IPS DF 19.7 (cell line): ENCODE measurements around the gene CDC14A.
A peak's percentile ranks its signal among the peaks of the same experiment; 100 is the strongest.
"Not testable (repeated sequence)": the region's sequence is repeated elsewhere in the genome, so short reads cannot be mapped to it uniquely, and the experiment has no call there.

ENCODE experiments used
- DNase-seq: peaks from one replicate; pipeline ENCODE4 v3.0.0-alpha.2; 2013; ENCODE audit warnings: low read depth, low spot score

The CDC14A gene

DNA sequence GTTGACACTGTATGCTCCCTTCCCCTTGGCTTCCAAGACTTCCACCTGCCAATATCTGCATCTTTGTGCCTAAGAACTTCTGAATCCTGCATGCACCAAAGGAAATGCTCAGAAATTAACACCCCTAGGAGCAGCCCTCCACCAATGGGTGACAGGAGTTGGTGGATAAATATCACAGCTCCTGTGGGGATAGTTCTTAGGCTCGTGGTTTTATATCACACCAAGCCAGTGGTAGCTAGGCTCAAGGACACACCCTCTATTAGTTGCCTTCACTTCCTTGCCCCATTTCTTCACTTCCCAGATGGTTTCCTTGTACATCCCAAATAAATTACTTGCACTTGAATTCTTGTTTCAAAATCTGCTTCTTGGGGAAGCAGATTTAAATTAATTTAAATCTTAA is 16.9 kb upstream of the CDC14A start:
- DNase-seq: no peak

DNA sequence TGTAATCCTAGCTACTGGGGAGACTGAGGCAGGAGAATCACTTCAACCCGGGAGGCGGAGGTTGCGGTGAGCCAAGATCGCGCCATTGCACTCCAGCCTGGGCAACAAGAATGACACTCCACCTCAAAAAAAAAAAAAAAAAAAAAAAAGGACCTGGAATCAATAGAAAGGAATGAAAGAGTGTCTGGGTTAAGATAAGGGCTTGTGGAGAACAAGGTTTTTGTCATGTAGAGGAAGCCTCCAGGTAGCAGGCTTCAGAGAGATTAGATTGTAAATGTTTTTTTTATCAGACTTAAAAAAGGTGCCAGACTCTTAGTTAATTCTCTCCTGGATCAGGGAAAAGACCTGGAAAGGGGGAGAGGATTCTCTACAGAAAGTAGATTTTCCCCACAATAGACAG is 14.4 kb upstream of the CDC14A start:
- not testable (repeated sequence) for DNase-seq

DNA sequence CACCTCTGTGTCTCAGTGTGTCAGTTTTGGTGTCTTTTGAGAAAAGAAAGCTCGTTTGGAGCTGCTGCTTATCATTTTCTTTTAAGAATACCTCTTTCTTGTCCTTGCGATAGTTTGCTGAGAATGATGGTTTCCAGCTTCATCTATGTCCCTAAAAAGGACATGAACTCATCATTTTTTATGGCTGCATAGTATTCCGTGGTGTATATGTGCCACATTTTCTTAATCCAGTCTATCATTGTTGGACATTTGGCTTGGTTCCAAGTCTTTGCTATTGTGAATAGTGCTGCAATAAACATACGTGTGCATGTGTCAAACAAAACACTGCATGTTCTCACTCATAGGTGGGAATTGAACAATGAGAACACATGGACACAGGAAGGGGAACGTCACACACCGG is 12.6 kb upstream of the CDC14A start:
- DNase-seq: not testable (repeated sequence)

DNA sequence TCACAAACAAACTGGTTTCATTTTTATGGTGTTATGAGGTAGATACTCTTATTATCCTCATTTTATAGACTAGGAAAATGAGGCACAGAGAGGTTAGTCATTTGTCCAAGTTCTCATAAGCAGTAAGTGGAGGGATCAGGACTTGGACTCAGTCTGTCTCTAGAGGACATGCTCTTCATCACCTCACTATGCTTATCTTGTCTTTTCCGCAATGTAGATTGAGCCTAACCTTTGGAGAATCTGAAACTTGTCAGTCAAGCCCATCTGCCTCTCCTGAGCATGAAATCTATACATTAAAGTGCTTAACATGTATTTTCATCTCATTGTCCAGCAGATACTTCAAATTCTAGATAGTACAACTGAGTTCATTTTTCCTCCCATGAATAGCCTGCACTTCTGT is 11.8 kb upstream of the CDC14A start:
- no peak for DNase-seq

DNA sequence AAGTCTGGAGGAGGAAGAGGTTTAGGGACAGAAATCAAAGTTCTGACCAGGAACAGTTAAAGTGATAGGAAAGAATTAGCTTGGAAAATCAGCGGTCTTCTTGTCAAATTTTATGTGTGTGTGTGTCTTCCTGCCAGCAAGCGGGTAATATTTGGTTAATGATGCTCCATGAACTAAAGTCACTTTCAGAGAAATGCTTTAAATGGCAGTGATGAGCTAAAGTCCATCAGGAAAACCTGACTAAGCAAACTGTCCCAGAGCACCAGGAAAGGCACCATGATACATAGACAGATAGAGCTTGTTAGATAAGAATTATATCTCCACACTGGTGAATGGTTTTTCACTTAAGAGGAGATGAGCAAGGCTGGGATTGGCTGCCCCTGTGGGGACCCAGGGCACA is 10.0 kb upstream of the CDC14A start:
- DNase-seq: no peak

DNA sequence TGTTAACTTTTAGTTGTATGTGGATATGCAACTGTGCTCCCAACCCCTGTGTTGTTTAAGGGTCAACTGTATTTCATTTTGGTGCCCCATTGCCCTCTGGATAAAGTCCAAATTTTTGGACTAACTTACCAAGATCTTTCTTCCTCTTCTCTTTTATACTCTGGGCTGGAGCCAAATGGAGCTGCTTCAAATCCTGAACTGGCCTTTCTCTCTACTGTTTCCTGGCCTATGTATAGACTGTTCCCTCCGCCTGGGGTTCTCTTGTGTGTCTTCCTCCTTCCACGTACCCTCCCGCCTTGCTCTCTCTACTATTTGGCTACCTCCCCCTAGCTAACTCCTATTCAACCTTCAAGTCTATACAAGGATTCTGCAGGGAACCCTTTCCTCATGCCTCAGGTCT is 8.4 kb upstream of the CDC14A start:
- no peak for DNase-seq

DNA sequence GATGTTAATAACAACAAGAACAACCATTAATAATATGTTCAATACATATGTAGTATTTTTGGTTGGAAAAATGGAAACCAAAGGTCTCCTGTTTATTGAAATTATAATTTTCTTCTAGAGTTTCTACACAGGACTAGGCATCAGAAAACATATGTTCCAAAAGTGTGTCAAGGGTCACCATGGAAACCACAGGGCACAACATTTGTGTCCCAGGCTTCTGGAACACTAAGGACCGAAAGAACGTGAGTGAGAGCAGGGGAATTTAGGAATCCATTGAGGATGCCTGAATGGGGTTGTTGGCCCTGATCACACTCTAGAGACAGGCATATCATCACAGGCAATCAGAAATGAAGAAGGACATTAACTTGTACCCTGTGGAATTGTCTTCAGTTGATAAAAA is 7.5 kb upstream of the CDC14A start:
- DNase-seq: no peak

DNA sequence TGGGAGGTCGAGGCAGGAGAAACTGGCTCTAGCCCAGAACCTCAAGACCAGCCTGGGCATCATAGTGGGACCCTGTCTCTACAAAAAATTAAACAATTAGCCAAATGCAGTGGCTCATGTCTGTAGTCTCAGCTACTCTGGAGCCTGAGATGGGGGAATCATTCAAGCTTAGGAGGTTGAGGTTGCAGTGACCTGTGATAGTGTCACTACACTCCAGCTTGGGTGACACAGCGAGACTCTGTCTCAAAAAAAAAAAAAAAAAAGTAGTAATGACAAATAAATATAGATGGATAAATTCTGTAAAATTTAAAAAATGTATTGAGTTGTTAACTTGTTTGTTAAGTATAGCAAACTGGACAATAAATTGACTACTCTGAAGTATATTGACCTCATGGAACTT is 5.9 kb upstream of the CDC14A start:
- DNase-seq: no peak

DNA sequence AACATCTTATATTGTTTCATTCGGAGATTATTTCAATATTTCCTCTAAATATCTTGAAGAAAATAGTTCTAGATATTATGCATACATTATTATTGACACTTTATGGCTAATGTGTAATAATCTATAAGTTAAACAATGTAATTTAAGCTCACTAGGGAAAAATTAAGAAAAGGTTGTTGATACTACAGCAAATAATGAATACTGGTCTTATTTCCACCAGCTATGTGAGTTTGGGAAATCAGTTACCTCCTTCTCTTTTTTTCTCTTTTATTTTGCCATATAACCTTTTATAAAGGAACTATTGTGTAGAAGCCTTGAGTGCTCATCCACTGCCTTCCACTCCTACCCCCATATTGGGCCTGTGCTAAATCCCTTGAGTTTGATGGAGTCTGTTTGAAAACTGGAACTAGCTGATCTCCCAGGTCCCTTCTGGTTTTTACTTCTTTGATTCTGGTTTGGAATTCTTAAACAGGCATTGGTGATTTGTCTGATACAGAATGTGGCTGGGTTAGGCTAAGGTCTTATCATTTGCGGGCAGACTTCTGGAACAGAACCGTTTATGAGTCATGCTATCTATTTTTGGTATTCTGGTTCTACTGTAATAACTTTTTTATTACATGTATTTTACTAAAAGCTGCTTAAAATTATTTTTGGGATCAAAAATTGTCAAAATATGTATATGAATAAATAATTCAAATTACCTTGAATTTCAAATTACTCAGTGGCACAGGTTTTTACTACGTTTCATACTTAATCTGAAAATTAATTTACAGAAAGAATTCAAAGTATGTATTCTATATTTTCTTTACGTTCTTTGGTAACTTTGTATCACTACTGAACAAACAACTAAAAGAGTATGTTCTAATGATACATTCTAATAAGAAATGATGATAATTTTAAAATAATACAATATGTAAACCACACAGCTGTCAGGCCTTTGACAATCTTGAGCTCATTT is 5.0 kb upstream of the CDC14A start:
- no peak for DNase-seq

DNA sequence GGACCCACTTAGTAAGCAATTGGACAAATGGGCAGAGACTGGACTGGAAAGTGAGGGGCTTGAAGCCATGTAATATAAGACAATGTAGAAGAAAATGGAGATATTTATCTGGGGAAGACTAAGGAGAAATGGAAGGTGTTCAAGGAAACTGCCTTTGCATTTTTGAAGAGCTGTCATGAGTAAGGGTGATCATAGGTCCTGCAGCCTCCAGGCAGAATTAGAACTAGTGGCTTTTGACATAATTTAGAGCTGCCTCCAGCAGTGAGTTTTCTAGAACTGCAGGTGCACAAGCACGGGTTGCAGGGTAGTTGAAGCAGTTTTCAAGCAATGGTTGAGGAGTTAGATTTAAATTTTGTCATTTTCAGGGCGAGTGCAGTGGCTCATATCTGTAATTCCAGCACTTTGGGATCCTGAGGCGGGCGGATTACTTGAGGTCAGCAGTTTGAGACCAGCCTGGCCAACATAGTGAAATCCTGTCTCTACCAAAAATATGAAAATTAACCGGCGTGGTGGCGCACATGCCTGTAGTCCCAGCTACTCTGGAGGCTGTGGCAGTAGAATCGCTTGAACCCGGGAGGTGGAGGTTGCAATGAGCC is 3.7 kb upstream of the CDC14A start:
- DNase-seq: no peak

DNA sequence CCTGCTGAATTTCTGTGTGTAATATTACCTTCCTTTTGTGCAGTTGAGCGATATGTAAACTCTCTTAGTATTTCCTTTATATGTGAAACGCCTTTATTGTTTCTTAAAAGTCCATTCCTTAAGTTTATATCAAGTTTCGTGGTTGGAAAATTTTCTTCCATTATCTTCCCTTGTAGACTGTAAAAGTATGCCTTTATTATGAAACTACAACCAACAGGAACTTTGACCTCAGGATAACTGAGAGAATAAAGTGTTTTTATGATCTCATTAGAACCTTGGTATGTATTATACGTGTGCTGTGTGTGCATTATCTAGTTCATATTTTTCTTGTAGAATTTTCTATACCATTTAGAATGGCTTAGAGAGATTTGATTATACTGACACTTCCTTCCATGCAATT is 3.1 kb upstream of the CDC14A start:
- no peak for DNase-seq

DNA sequence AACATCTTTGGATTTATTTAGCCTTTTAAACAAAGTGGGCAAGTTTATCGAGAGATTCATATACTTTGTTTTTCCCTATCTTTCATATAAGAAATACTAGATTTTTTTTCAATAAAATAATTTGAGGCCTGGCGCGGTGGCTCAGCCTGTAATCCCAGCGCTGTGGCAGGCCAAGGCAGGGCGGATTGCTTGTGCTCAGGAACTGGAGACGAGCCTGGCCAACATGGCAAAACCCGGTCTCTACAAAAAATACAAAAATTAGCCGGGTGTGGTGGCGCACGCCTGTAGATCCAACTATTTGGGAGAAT is 1.6 kb upstream of the CDC14A start:
- no peak for DNase-seq

DNA sequence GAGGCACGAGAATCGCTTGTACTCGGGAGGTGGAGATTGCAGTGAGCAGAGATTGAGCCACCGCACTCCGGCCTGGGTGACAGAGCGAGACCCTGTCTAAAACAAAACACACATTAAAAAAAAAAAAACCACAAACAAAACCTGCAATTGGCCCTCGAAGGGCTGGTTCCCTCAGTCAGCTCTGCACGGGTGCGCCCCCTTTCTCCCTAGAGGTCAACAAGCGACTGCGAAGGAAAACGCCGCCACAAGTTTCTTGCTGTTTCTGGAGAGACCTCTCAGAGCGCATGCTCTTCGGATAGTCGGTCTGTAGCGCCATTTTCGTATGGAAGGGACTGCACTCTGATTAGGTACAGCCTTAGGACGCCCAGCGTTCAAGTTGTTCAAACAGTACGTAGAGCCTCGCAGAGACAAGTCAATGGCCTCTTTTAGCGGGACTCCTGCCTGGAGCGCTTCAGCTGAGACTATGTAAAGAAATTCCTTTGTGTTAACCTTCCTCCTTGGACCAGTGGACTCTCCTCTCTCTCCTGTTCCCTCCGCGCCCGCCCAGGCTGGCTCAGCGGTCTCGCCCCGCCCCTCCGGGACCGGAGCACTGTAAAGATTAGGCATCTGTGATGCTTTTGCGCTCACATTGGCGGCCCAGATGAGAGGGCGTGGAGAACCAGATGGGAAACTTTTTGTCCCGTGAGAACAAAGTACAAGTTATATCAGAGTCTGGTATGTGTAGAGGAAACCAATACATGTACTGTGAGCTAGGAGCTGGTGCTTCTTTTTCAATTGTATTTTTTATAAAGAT is 1.0 kb upstream of the CDC14A start:
- peak; percentile 96 for DNase-seq

DNA sequence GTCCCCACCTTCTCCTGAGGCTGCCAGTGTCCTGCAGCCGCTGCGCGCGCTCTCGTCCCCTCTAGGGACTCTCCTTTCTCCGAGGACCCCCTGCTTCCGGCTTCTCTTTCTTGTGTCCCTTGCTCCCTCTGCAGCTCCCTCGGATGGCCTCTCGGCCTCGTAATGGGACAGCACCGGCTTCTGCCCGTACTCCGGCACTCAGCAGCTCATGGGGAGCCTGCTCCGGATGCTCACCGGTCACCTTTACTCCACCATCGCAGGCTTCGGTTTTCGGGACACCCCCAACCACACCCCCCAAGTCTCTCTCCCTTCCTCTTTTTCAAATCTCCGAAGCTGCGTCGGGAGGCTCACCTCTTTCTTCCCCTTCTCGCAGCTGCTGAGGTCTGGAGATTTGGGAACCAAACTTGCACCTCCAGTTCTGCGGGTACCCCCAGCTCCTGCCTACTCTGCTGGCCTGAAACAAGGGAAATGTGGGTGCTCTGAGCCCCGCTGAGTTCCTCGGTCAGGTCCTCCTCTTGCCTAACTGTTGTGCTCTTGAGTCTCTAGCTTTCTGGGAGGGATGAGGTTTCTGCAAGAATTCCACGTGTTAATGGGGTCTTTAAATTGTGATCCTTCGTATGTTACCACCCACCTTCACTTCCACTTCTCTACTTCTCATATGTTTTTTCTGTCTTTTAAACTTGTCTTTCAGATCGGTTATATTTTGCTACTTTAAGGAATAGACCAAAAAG is 930 bp downstream of the CDC14A start:
- DNase-seq: no peak

DNA sequence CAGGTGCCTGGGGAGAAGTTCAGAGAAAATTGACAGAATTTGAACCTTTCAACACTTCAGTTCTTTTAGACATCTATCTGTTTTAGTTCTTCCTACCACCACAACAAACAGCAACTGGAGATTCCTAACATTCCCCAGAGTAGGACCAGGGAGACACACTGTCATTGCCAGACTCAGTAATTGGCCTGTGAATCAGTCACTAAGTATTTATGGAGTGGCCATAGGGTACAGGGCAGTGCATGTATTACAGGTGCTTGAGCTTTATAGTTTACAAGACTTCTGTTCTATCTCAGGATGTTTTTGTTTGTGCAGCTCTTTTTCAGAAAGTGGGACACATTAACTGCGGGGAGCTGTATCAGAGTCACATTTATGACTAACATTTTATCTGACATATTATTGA is 1.7 kb downstream of the CDC14A start:
- DNase-seq: no peak

DNA sequence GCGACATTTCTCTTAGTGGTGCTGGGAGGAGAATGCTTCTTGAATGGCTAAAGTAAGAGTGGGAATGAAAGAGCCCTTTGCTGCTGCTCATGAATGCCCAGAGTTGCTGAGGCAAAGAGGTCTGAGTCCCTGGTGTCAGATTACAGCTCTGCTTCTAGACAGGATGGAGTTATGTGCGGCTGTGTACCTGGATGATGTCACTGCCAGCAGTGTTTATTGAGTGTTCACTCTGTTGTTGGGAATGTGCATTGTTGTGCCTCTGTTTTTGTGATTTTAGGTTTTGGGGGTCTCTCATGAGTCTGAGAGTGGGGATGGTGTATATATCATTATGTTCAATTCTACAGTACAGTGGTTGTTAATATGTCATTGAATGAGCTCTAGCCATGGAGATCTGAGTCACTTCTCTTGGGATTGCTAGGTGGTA is 2.7 kb downstream of the CDC14A start:
- no peak for DNase-seq

DNA sequence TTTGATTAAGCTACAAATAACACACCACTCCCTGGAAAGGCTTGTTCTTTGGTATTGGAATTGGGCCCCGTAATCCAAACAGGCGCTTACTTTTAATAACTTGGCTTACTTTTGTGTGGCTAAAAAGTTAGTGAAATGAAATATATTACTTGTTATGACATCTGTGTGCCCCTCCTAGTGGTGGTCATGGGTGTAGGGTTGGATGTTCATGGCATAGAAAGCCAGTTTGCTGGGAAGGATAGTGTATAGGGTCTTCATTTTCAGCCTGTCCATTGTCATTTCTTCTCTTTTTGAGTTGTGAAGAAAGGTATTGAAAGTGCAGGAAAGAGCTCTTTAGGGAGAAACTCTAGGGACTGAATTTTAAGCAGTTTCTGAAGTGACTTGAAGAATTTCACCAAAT is 5.9 kb downstream of the CDC14A start:
- no peak for DNase-seq

DNA sequence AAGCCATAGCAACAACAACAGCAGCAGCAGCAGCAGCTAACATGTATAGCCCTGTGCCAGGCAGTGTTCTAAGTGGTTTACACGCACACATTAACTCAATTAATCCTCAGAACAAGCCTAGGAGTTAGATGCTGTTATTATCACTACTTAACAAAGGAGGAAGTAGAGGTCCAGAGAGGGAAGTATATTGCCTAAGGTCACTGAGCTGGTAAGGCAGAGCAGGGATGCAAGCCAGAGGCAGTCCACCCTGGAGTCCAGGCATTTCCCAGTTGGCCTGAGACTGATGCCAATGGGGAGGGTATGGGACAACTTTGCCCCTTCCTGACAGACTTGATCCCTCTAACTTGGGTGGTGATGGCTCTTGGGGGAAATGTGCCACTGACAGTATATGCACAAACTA is 6.8 kb downstream of the CDC14A start:
- DNase-seq: no peak

DNA sequence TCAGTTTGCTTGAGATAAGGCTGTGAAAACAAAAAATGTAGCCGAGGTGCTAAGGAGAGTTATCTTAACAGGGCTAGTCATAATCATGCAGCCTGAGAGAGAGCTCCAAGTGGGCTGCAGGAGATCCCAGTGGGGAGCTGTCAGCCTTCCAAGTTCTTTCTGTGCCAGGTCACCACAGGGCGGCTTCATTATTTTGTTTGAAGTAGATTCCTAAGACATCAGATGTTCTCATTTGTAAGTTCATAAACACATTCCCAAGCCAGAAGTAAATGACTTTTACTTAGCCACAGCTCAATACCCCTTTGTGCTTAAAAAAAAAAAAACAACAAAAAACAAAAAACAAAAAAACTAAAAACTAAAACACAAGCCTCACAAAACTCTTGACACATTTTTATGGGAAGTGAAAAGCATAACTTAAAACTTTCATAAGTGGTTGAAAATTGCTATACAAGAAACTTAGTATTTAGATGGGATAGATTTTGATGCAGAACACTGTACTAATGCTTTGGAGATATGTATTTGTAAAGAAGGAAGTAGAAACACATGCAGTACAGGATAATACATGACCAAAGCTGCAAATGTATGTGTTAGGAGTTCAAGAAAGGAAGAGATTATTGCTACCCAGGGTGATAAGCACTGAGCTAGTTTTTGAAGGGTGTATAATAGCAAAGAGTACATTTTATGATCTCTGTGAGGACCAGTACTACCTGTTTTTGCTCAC is 8.6 kb downstream of the CDC14A start:
- DNase-seq: no peak

DNA sequence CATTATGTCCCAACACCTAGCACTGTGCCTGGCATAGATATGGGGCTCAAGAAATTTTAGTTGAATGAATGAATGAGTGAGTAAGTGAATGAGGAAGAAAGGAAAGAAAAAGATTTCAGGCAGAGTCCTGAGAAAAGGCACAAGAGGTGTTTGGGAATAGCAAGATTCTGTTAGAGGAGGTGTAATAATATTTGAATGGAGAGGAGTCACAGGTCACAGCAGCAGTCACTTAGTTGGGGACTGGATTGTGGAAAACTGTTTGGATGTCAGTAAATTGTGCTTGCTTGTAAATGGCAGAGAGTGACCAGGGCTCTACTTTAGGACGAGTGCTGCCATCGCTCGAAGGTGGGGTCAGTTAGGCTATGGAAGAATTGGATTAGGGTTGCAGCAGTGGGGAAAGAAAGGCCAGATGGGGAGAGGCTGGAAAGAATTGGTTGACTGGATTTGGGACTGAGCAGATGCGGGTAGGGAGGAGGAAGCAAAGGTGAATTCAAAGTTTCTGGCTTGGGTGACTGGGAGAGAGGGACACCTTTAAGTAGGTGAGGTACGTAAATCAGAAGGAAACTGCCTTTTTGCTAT is 9.3 kb downstream of the CDC14A start:
- no peak for DNase-seq
